IMR-90 (cell line): ENCODE results near the gene SLC28A3. TPM values are rescaled to one million over a fixed set of nuclear protein-coding genes. Genes with fewer than 3 reads are reported as not detected.

Source experiments
- ATAC-seq: fragments of 200-7000 bp; cut with Tn5 transposase; 2 replicates; pipeline ENCODE4 v1.9.1; 2020; ENCODE audit warnings: low read depth, mild to moderate bottlenecking, moderate library complexity
- BruUV-seq: library from RNA; stranded (reverse); fragments of 400-500 nt; replicated peaks from 2 replicates; lab custom pipeline; 2021; lab: Mats Ljungman, UMichigan
- CTCF ChIA-PET: fragments of 300-600 bp; formaldehyde crosslinking; extraction: SDS; loops from one replicate; lab custom pipeline; 2021; ENCODE audit warnings: antibody characterized with exemption; lab: Yijun Ruan, JAX
- POLR2A ChIA-PET: fragments of 300-600 bp; sonication (Branson Sonifier 250); formaldehyde crosslinking; loops from one replicate; lab custom pipeline; 2022; ENCODE audit warnings: antibody characterized with exemption; ENCODE audit not compliant: unreplicated experiment; lab: Charles Lee
- DNase-seq: peaks from one replicate; pipeline ENCODE4 v3.0.0; 2013
- H2AFZ ChIP-seq: replicated peaks from 2 replicates; pipeline ENCODE3; 2013; ENCODE audit warnings: low read length, mild to moderate bottlenecking; ENCODE audit not compliant: poor library complexity
- H2AK5ac ChIP-seq: 2 replicates; pipeline ENCODE4 v1.6.1; 2013; ENCODE audit warnings: low read depth, low read length, inconsistent platforms
- H2AK9ac ChIP-seq: replicated peaks from 2 replicates; pipeline ENCODE3; 2013; ENCODE audit warnings: mild to moderate bottlenecking, low read depth, low read length, moderate library complexity; ENCODE audit not compliant: poor library complexity
- H2BK120ac ChIP-seq: 2 replicates; pipeline ENCODE4 v1.6.1; 2013; ENCODE audit warnings: low read depth, low read length, inconsistent platforms
- H2BK15ac ChIP-seq: 3 replicates; pipeline ENCODE4 v1.6.1; 2013; ENCODE audit warnings: low read depth, low read length, inconsistent platforms
- H2BK20ac ChIP-seq: 2 replicates; pipeline ENCODE4 v1.6.1; 2013; ENCODE audit warnings: low read depth, mild to moderate bottlenecking, inconsistent platforms, low read length, moderate library complexity
- H2BK5ac ChIP-seq: 2 replicates; pipeline ENCODE4 v1.6.1; 2013; ENCODE audit warnings: mild to moderate bottlenecking, low read depth, low read length, inconsistent platforms; ENCODE audit not compliant: poor library complexity, severe bottlenecking
- H3K14ac ChIP-seq: replicated peaks from 2 replicates; pipeline ENCODE4 v1.6.1; 2013; ENCODE audit warnings: low read depth, low read length, inconsistent platforms
- H3K18ac ChIP-seq: 2 replicates; pipeline ENCODE4 v1.6.1; 2013; ENCODE audit warnings: low read depth, low read length, control low read depth
- H3K23ac ChIP-seq: 2 replicates; pipeline ENCODE4 v1.6.1; 2013; ENCODE audit warnings: low read depth, low read length, inconsistent platforms
- H3K27ac ChIP-seq: 2 replicates; pipeline ENCODE4 v1.5.1; 2013; ENCODE audit warnings: mild to moderate bottlenecking, control low read depth, low read length; ENCODE audit not compliant: insufficient read depth
- H3K27me3 ChIP-seq: 2 replicates; pipeline ENCODE4 v1.6.1; 2013; ENCODE audit warnings: low read length; ENCODE audit not compliant: control insufficient read depth, insufficient read depth
- H3K36me3 ChIP-seq: 2 replicates; pipeline ENCODE4 v1.6.1; 2013; ENCODE audit warnings: low read length, mixed read lengths; ENCODE audit not compliant: control insufficient read depth, insufficient read depth
- H3K4ac ChIP-seq: 2 replicates; pipeline ENCODE4 v1.6.1; 2013; ENCODE audit warnings: low read depth, low read length, inconsistent platforms
- H3K4me1 ChIP-seq: 2 replicates; pipeline ENCODE4 v1.6.1; 2013; ENCODE audit warnings: low read length, mixed read lengths; ENCODE audit not compliant: control insufficient read depth, insufficient read depth
- H3K4me2 ChIP-seq: 2 replicates; pipeline ENCODE4 v1.6.1; 2013; ENCODE audit warnings: low read depth, mild to moderate bottlenecking, control low read depth, low read length, moderate library complexity
- H3K4me3 ChIP-seq: 2 replicates; pipeline ENCODE4 v1.5.1; 2013; ENCODE audit warnings: low read depth, mild to moderate bottlenecking, control low read depth, low read length, moderate library complexity; ENCODE audit not compliant: insufficient read depth
- H3K56ac ChIP-seq: 2 replicates; pipeline ENCODE4 v1.6.1; 2013; ENCODE audit warnings: low read length, inconsistent platforms; ENCODE audit not compliant: insufficient read depth; ENCODE audit errors: extremely low read depth
- H3K79me1 ChIP-seq, 2 experiments: 2 replicates each; pipeline ENCODE4 v1.6.1; 2013; ENCODE audit warnings: low read length in 2 of 2, inconsistent platforms in 1 of 2, low read depth in 1 of 2
- H3K9ac ChIP-seq: 2 replicates; pipeline ENCODE4 v1.6.1; 2013; ENCODE audit warnings: low read depth, low read length, control low read depth
- H3K9me1 ChIP-seq: 2 replicates; pipeline ENCODE4 v1.6.1; 2013; ENCODE audit warnings: low read length, inconsistent platforms; ENCODE audit not compliant: insufficient read depth
- H3K9me3 ChIP-seq: 2 replicates; pipeline ENCODE4 v1.6.1; 2013; ENCODE audit warnings: low read length; ENCODE audit not compliant: control insufficient read depth, insufficient read depth
- H4K20me1 ChIP-seq: 2 replicates; pipeline ENCODE4 v1.6.1; 2013; ENCODE audit warnings: low read length, inconsistent platforms; ENCODE audit not compliant: insufficient read depth
- H4K5ac ChIP-seq: 2 replicates; pipeline ENCODE4 v1.6.1; 2013; ENCODE audit warnings: mild to moderate bottlenecking, low read depth, low read length, control low read depth
- H4K8ac ChIP-seq, 2 experiments: 2 replicates each; pipeline ENCODE4 v1.6.1; 2013; ENCODE audit warnings: low read depth in 2 of 2, low read length in 2 of 2, control low read depth in 1 of 2, inconsistent platforms in 1 of 2
- H4K91ac ChIP-seq: 2 replicates; pipeline ENCODE4 v1.6.1; 2013; ENCODE audit warnings: low read depth, low read length, inconsistent platforms; ENCODE audit not compliant: insufficient read depth
- BHLHE40 ChIP-seq: fragments of 150-350 bp; IDR thresholded peaks from 2 replicates; pipeline ENCODE4 v1.6.1; 2016; ENCODE audit warnings: mild to moderate bottlenecking, low read depth, low read length
- CEBPB ChIP-seq: IDR thresholded peaks from 2 replicates; pipeline ENCODE4 v1.6.1; 2012; ENCODE audit warnings: low read depth, low read length, improper control_type of control experiment
- CHD1 ChIP-seq: IDR thresholded peaks from 2 replicates; pipeline ENCODE4 v1.6.1; 2012; ENCODE audit warnings: low read depth, low read length, improper control_type of control experiment
- CTCF ChIP-seq: conservative IDR thresholded peaks from 2 replicates; pipeline ENCODE4 v1.5.1; 2012; ENCODE audit warnings: mild to moderate bottlenecking, low read depth, low read length, improper control_type of control experiment
- ELK1 ChIP-seq: fragments of 150-350 bp; IDR thresholded peaks from 2 replicates; pipeline ENCODE4 v1.6.1; 2016; ENCODE audit warnings: low read depth, mild to moderate bottlenecking, low read length, moderate library complexity, borderline replicate concordance
- FOS ChIP-seq: fragments of 150-350 bp; IDR thresholded peaks from 2 replicates; pipeline ENCODE4 v1.6.1; 2016; ENCODE audit warnings: low read depth, low read length
- MAFK ChIP-seq: IDR thresholded peaks from 2 replicates; pipeline ENCODE4 v1.6.1; 2012; ENCODE audit warnings: low read depth, low read length, improper control_type of control experiment
- MXI1 ChIP-seq: IDR thresholded peaks from 2 replicates; pipeline ENCODE4 v1.6.1; 2012; ENCODE audit warnings: low read depth, mild to moderate bottlenecking, low read length, moderate library complexity, borderline replicate concordance
- NFE2L2 ChIP-seq: fragments of 150-350 bp; IDR thresholded peaks from 2 replicates; pipeline ENCODE4 v1.6.1; 2016; ENCODE audit warnings: low read depth, mild to moderate bottlenecking, low read length
- POLR2A ChIP-seq: IDR thresholded peaks from 2 replicates; pipeline ENCODE4 v1.6.1; 2012; ENCODE audit warnings: mild to moderate bottlenecking, low read depth, low read length
- RAD21 ChIP-seq: IDR thresholded peaks from 2 replicates; pipeline ENCODE4 v1.6.1; 2012; ENCODE audit warnings: low read length, improper control_type of control experiment
- RFX5 ChIP-seq: IDR thresholded peaks from 2 replicates; pipeline ENCODE4 v1.8.0; 2012; ENCODE audit warnings: low read depth, mild to moderate bottlenecking, low read length, moderate library complexity
- SMC3 ChIP-seq: fragments of 150-350 bp; IDR thresholded peaks from 2 replicates; pipeline ENCODE4 v1.6.1; 2016; ENCODE audit warnings: low read depth, mild to moderate bottlenecking, antibody characterized with exemption, low read length, moderate library complexity
- USF2 ChIP-seq: fragments of 150-350 bp; IDR thresholded peaks from 2 replicates; pipeline ENCODE4 v1.6.1; 2017; ENCODE audit warnings: mild to moderate bottlenecking, antibody characterized with exemption, low read length, low read depth
- WGBS, 2 experiments: methylation state at CpG; one replicate each; pipeline versions ENCODE4 v1.1.5 to v1.1.7; 2013; ENCODE audit warnings: missing lambda C conversion rate in 2 of 2; ENCODE audit not compliant: insufficient read length in 1 of 2; ENCODE audit errors: extremely low coverage in 2 of 2; 5-methylcytosine and 5-hydroxymethylcytosine counted together
- dilution Hi-C: fragments of 300-500 bp; cut with HindIII; formaldehyde crosslinking; loops from one replicate; pipeline ENCODE4 v1.14.3; 2018; ENCODE audit warnings: low sequenced_read_pairs; ENCODE audit not compliant: unreplicated experiment
- in situ Hi-C: fragments of 300-500 bp; cut with MboI; formaldehyde crosslinking; loops from 3 replicates; pipeline ENCODE4 v1.14.3; 2019; ENCODE audit warnings: low sequenced_read_pairs, inconsistent platforms, mixed read lengths
- intact Hi-C: fragments of 100-400 bp; cut with micrococcal nuclease; formaldehyde crosslinking; loops from 2 replicates; pipeline ENCODE4 v1.10.0; 2022
- polyA plus RNA-seq, 3 experiments: library from polyadenylated mRNA; depleted of rRNA; stranded (reverse); fragments of >200 nt; gene quantifications; 2 replicates each; pipeline ENCODE4 v1.2.3, GENCODE V29; 2012; ENCODE audit warnings: low replicate concordance in 1 of 3
- total RNA-seq: library from RNA; depleted of rRNA; stranded (reverse); fragments of >200 nt; gene quantifications from 2 replicates; pipeline ENCODE4 v1.2.3, GENCODE V29; 2012

SLC28A3 gene
- total and polyA plus RNA-seq, 2 of the 4 experiments (the other 2 are of a cell fraction) = 1.1 to 2.2 TPM

GRCh38 chr9:84293001-84293798, 47.4 kb downstream of the SLC28A3 start:
- Histone ChIP-seq H2BK5ac (no peak overlapping the region), H2BK15ac (no peak overlapping the region), H4K8ac (no peak overlapping the region), H3K9me3 (no peaks in the 10 kb centered on the region), H3K79me1 (peaks cover 0 to 4% of the 10 kb centered on the region in 2 experiments; a peak in 1 of 4 replicates), H2AFZ (peak overlapping the region; percentile 5), H3K36me3 (no peaks in the 10 kb centered on the region), H3K9me1 (peaks cover 7% of the 10 kb centered on the region), H2AK9ac (no peak overlapping the region), H2BK20ac (no peak overlapping the region), H3K4ac (no peak overlapping the region), H3K4me1 (peaks cover 17% of the 10 kb centered on the region), H3K4me3 (no peak overlapping the region), H3K4me2 (no peak overlapping the region), H2AK5ac (no peak overlapping the region), H3K14ac (no peak overlapping the region), H2BK120ac (no peak overlapping the region), H4K5ac (no peak overlapping the region), H3K27me3 (no peaks in the 10 kb centered on the region), H4K20me1 (no peaks in the 10 kb centered on the region), H3K18ac (no peak overlapping the region), H3K9ac (no peak overlapping the region), H3K23ac (no peak overlapping the region), H3K27ac (no peak overlapping the region), H4K91ac (no peak overlapping the region), H3K56ac (no peak overlapping the region)
- dilution Hi-C loops = no loop called here
- BruUV-seq = no TSS peak
- no peak for ATAC-seq
- no peak for TF ChIP-seq MXI1
- no peak for TF ChIP-seq SMC3
- TF ChIP-seq NFE2L2 = no peak
- no peak for TF ChIP-seq CTCF
- TF ChIP-seq RFX5 = no peak
- TF ChIP-seq CEBPB = no peak
- TF ChIP-seq CHD1 = no peak
- no peak for TF ChIP-seq RAD21
- TF ChIP-seq ELK1 = no peak
- no peak for TF ChIP-seq MAFK
- no peak for TF ChIP-seq FOS
- no peak for TF ChIP-seq USF2
- TF ChIP-seq BHLHE40 = no peak
- TF ChIP-seq POLR2A = no peak
- intact Hi-C loops = no loop called here
- ChIA-PET CTCF (no interaction called here), POLR2A (no interaction called here)
- no CpG with 5 or more reads among the region's 4 CpGs for WGBS, 2 experiments
- in situ Hi-C loops = no loop called here
- DNase-seq = no peak
